Small intestine (tissue), 7 donors: ENCODE results near the gene LRMDA. TPM values are rescaled to one million over a fixed set of nuclear protein-coding genes. Genes with fewer than 3 reads are reported as not detected.

Source experiments
- DNase-seq, 2 donors: peaks; one replicate each; pipeline versions ENCODE4 v3.0.0 to v3.0.0-alpha.2; 2013
- FAIRE-seq: peaks from 2 replicates; lab custom pipeline; 2012; peaks lifted over from hg19 to GRCh38; lab: Jason Lieb, UNC
- H3K27ac ChIP-seq, 3 donors: one replicate each; pipeline ENCODE4 v1.5.1; 2013; ENCODE audit warnings: low read length in 2 of 3, mild to moderate bottlenecking in 2 of 3, control low read depth in 1 of 3, inconsistent platforms in 1 of 3, low read depth in 1 of 3, moderate library complexity in 1 of 3
- H3K27me3 ChIP-seq, 3 donors: one replicate each; pipeline ENCODE4 v1.6.1; 2013; ENCODE audit warnings: low read length in 3 of 3, inconsistent platforms in 1 of 3; ENCODE audit not compliant: control insufficient read depth in 3 of 3, insufficient read depth in 3 of 3
- H3K36me3 ChIP-seq, 3 donors: one replicate each; pipeline ENCODE4 v1.6.1; 2013; ENCODE audit warnings: low read length in 3 of 3, inconsistent platforms in 1 of 3, low read depth in 1 of 3, mild to moderate bottlenecking in 1 of 3, moderate library complexity in 1 of 3; ENCODE audit not compliant: control insufficient read depth in 3 of 3, insufficient read depth in 2 of 3
- H3K4me1 ChIP-seq, 3 donors: one replicate each; pipeline ENCODE4 v1.6.1; 2013; ENCODE audit warnings: low read length in 2 of 3, inconsistent platforms in 1 of 3, low read depth in 1 of 3, mild to moderate bottlenecking in 1 of 3, moderate library complexity in 1 of 3; ENCODE audit not compliant: control insufficient read depth in 3 of 3, insufficient read depth in 2 of 3
- H3K4me3 ChIP-seq, 3 donors: one replicate each; pipeline ENCODE4 v1.5.1; 2013; ENCODE audit warnings: low read length in 3 of 3, control low read depth in 1 of 3, inconsistent platforms in 1 of 3, low read depth in 1 of 3, mild to moderate bottlenecking in 1 of 3, moderate library complexity in 1 of 3
- H3K9me3 ChIP-seq, 2 donors: one replicate each; pipeline ENCODE4 v1.6.1; 2013; ENCODE audit warnings: low read depth in 1 of 2, low read length in 1 of 2; ENCODE audit not compliant: control insufficient read depth in 2 of 2, insufficient read depth in 1 of 2
- WGBS, 3 donors: extraction: QIAGEN DNeasy Blood & Tissue Kit; methylation state at CpG; one replicate each; pipeline ENCODE4 v1.1.7; 2013; 5-methylcytosine and 5-hydroxymethylcytosine counted together
- polyA plus RNA-seq, 4 donors: library from polyadenylated mRNA; stranded (reverse) in 3 of 4; unstranded in 1 of 4; fragments of 200-250 nt in 3 of 4; fragments of 120-200 nt in 1 of 4; gene quantifications; one replicate each; pipeline versions ENCODE4 v1.2.1 to v1.2.3, GENCODE V29; 2013
- donor health status: healthy with polysubstance abuse.
- donor health status: control.
- donor health status: control.
- donor health status: Bipolar disorder and iron deficiency.
- donor health status: healthy.

LRMDA gene
- polyA plus RNA-seq, 4 donors: 5.6 to 16.2 (median 6.0) TPM; not detected in 1

- Histone ChIP-seq H3K4me1 (no peaks in the 10 kb centered on the region), H3K27me3 (no peaks in the 10 kb centered on the region), H3K4me3 (no peak overlapping the region), H3K9me3 (no peaks in the 10 kb centered on the region), H3K27ac (no peak overlapping the region), H3K36me3 (no peaks in the 10 kb centered on the region)
- FAIRE-seq (no peak), DNase-seq (no peak)
- WGBS, 3 donors: 75 to 93% (median 92%) methylated on average over 1 of the region's 1 CpG
These were observed 724.5 kb downstream of the LRMDA start for GRCh38 chr10:76155961-76156360.

- Histone ChIP-seq H3K27me3 (no peaks in the 10 kb centered on the region), H3K4me3 (no peak overlapping the region), H3K36me3 (no peaks in the 10 kb centered on the region), H3K9me3 (peaks cover 0 to under 1% of the 10 kb centered on the region in 2 donors), H3K27ac (no peak overlapping the region), H3K4me1 (no peaks in the 10 kb centered on the region)
- no peak for DNase-seq
- no peak for FAIRE-seq
- 61 to 74% (median 64%) methylated on average over 12 of the region's 12 CpGs for WGBS, 3 donors
These were observed 729.2 kb downstream of the LRMDA start for GRCh38 chr10:76160446-76161300.

- FAIRE-seq (no peak), DNase-seq (no peak)
- no peaks in the 10 kb centered on the region for H3K27me3 ChIP-seq
- WGBS, 3 donors: 75 to 82% (median 75%) methylated on average over 7 of the region's 7 CpGs
- H3K9me3 ChIP-seq: peaks cover 0 to 4% of the 10 kb centered on the region in 2 donors
- no peak overlapping the region for H3K27ac ChIP-seq
- H3K36me3 ChIP-seq: no peaks in the 10 kb centered on the region
- H3K4me1 ChIP-seq: no peaks in the 10 kb centered on the region
- no peak overlapping the region for H3K4me3 ChIP-seq
These were observed 729.8 kb downstream of the LRMDA start for GRCh38 chr10:76161301-76161582.

- Histone ChIP-seq H3K36me3 (no peaks in the 10 kb centered on the region), H3K4me3 (no peak overlapping the region), H3K9me3 (peaks cover 0 to 4% of the 10 kb centered on the region in 2 donors), H3K4me1 (no peaks in the 10 kb centered on the region), H3K27ac (no peak overlapping the region), H3K27me3 (no peaks in the 10 kb centered on the region)
- DNase-seq (no peak), FAIRE-seq (no peak)
- WGBS, 3 donors: 78 to 92% (median 83%) methylated on average over 1 of the region's 1 CpG
These were observed 737.0 kb downstream of the LRMDA start for GRCh38 chr10:76168437-76168836.

GRCh38 chr10:76169246-76169645, 737.8 kb downstream of the LRMDA start:
- no peak for DNase-seq
- FAIRE-seq: no peak
- H3K27ac ChIP-seq: no peak overlapping the region
- H3K36me3 ChIP-seq: no peaks in the 10 kb centered on the region
- no peaks in the 10 kb centered on the region for H3K4me1 ChIP-seq
- peaks cover 0 to 4% of the 10 kb centered on the region in 2 donors for H3K9me3 ChIP-seq
- no peaks in the 10 kb centered on the region for H3K27me3 ChIP-seq
- 82 to 97% (median 94%) methylated on average over 2 of the region's 2 CpGs for WGBS, 3 donors
- H3K4me3 ChIP-seq: no peak overlapping the region

- no peaks in the 10 kb centered on the region for H3K9me3 ChIP-seq
- H3K27ac ChIP-seq: no peak overlapping the region
- 87 to 97% (median 88%) methylated on average over 2 of the region's 2 CpGs for WGBS, 3 donors
- no peaks in the 10 kb centered on the region for H3K4me1 ChIP-seq
- H3K4me3 ChIP-seq: no peak overlapping the region
- no peaks in the 10 kb centered on the region for H3K27me3 ChIP-seq
- H3K36me3 ChIP-seq: no peaks in the 10 kb centered on the region
- no peak for FAIRE-seq
- no peak for DNase-seq
These were observed 740.6 kb downstream of the LRMDA start for GRCh38 chr10:76172020-76172419.

- Histone ChIP-seq H3K9me3 (no peaks in the 10 kb centered on the region), H3K27me3 (no peaks in the 10 kb centered on the region), H3K4me3 (no peak overlapping the region), H3K4me1 (no peaks in the 10 kb centered on the region), H3K36me3 (no peaks in the 10 kb centered on the region), H3K27ac (no peak overlapping the region)
- no peak for FAIRE-seq
- DNase-seq: no peak
- 89 to 93% (median 90%) methylated on average over 9 of the region's 9 CpGs for WGBS, 3 donors
These were observed 744.2 kb downstream of the LRMDA start for GRCh38 chr10:76175533-76176165.

GRCh38 chr10:76176166-76176550, 744.7 kb downstream of the LRMDA start:
- no peak for FAIRE-seq
- H3K36me3 ChIP-seq: no peaks in the 10 kb centered on the region
- no peak overlapping the region for H3K4me3 ChIP-seq
- no peaks in the 10 kb centered on the region for H3K4me1 ChIP-seq
- no peaks in the 10 kb centered on the region for H3K9me3 ChIP-seq
- no peaks in the 10 kb centered on the region for H3K27me3 ChIP-seq
- no peak for DNase-seq
- no peak overlapping the region for H3K27ac ChIP-seq
- WGBS, 3 donors: 93 to 96% (median 94%) methylated on average over 9 of the region's 9 CpGs
